Forelimb muscle (tissue), 1 donor: Measurements from ENCODE around the gene AGRP. TPM values are rescaled to one million over a fixed set of nuclear protein-coding genes. Genes with fewer than 3 reads are reported as not detected.

ENCODE experiments used
- DNase-seq: peaks from one replicate; pipeline ENCODE4 v3.0.0-alpha.2; 2013; ENCODE audit warnings: low read depth
- polyA plus RNA-seq: library from polyadenylated mRNA; unstranded; fragments of 120-200 nt; gene quantifications from one replicate; pipeline ENCODE4 v1.2.1, GENCODE V29; 2013; ENCODE audit not compliant: insufficient read length

AGRP gene
- polyA plus RNA-seq, 1 donor, result not detected

DNA sequence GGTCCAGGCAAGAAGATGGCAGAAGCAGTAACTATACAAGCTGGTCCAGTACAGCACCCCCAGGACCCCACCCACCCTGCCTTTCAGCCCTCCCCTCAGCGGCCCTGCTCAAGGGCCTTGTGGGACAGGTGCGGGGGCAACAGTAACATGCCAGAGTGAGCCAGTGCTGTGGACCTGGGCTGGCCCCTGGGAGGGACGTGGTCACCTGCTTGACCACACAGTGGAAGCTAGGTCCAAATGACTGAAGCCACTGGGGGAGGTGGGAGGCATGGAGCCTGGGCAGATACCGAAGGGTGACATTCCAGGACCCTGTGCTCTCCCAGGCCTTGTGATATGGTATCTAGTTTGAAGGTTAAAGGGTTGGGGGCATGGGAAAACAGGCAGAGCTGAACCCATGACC lies 19.7 kb downstream of the AGRP start:
- no peak for DNase-seq

DNA sequence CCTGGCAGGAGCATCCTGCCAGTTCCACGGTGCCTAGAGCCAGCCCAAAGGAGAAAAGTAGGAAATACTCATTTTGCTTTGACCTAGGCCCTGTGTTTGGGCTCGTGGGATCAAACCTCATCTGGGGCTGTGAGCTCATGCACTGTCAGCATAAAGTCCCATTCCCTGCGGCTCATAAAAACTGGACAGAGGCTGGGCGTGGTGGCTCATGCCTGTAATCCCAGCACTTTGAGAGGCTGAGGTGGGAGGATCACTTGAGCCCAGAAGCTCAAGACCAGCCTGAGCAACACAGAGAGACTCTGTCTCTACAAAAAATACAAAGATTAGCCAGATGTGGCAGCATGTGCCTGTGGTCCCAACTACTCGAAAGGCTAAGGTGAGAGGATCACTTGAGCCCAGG lies 20.3 kb downstream of the AGRP start:
- no peak for DNase-seq

DNA sequence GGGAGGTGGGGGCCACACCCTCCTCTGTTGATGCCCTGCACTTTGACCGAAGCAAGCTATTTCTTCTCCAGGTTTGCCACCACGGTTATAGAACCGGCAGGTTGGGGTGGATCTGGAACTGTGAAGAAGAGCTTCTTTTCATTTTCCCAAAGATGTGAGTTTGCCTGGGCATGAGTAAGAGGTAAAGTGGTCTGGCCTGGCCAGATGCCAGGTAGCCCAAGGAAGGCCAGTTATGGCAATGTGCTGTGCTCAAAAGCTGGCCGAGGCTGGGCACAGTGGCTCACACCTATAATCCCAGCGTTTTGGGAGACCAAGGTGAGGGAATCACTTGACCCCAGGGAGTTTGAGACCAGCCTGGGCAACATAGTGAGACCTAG lies 21.1 kb downstream of the AGRP start:
- no peak for DNase-seq

DNA sequence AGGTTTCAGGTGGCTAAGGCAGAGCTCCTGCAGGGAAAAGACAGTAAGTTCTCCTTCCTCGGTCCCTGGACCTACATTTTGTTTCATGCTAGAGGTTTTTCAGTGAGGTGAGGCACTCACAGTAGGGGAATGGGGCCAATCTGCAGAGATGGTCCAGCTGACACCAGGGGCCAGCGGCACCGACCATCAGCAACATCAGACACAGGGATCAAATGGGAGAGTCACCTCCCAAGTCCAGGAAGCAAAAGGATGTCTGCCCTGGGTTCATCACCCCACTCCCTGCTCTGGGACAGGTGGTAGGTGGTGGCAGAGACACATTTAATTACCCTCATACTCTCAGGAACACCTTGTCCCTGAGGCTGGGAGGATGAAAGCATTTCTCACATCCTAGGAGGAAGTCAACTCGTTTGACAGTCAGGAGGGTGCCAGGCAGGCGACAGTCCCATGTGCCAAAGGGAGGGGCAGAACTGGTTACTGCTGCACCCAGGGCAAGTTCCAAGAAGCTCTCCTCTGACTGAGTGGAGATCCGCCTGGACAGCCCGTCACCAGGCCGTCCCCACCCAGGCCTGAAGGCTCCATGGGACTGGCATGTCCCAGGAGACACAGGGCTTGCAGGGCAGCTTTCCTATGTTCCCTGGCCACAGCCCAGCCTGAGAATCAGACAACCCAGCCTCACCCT lies 21.6 kb downstream of the AGRP start:
- no peak for DNase-seq

- DNase-seq, result no peak
These were observed 22.4 kb downstream of the AGRP start for GRCh38 chr16:67460961-67461360.

DNA sequence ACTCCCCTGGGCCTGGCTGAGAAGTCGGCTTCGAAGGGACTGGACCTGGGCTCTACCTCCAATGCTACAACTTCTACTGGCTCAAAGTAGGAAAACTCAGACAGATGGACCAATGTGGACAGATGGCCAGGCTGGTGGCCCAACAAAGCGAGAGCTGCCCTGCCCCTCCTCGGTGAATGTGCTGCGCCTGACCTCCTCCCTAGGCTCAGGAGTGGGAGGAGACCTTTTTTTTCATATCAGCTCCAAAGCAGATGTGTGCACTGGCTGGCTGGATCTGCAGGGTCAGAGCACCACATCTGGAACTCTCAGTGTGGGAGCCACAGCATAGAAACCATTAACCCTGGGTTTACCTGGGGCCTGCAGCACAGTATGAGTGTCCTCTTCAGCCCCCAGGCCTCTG lies 23.2 kb downstream of the AGRP start:
- DNase-seq, result no peak

GRCh38 chr16:67459861-67460150 lies 23.5 kb downstream of the AGRP start:
- DNase-seq, result no peak

- no peak for DNase-seq
These were observed 24.1 kb downstream of the AGRP start for GRCh38 chr16:67459066-67459860.

GRCh38 chr16:67458121-67458641 lies 25.2 kb downstream of the AGRP start:
- no peak for DNase-seq

GRCh38 chr16:67457611-67458010 lies 25.7 kb downstream of the AGRP start:
- no peak for DNase-seq

GRCh38 chr16:67456391-67457081 lies 26.8 kb downstream of the AGRP start:
- no peak for DNase-seq

GRCh38 chr16:67454852-67455251 lies 28.5 kb downstream of the AGRP start:
- no peak for DNase-seq

- no peak for DNase-seq
These were observed 29.2 kb downstream of the AGRP start for GRCh38 chr16:67454104-67454503.

GRCh38 chr16:67451704-67452435 lies 31.5 kb downstream of the AGRP start:
- no peak for DNase-seq

DNA sequence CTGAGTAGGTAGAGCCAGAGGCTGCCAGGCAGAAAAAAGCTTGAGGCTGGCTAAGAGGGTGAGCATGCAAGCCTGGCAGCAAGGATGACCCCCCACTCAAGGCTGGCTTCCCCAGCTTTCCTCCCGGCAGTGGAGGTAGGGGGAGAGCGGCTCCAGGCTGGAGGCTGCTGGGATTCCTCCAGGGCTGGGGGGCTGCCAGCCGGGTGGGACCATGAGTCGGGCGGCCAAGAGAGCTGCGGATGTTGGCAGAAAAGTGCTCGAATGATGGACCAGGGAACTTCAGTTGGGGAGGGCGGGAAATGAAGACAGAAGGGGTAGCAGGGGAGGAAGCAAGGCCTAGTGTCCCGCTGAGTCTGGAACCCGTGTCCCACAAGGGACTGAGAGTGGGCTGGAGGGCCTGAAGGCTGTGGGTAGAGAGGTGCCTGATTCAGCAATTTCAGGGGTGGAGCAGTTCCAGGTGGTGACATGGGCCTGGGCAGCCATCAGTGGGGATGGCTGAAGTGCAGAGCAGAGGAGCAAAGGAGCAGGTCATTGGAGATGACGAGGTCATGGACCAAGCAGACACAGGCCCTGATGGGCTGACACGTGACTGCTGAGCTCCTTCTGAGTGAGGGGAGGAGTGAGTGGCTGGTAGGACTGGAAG lies 32.2 kb downstream of the AGRP start:
- DNase-seq, result no peak

DNA sequence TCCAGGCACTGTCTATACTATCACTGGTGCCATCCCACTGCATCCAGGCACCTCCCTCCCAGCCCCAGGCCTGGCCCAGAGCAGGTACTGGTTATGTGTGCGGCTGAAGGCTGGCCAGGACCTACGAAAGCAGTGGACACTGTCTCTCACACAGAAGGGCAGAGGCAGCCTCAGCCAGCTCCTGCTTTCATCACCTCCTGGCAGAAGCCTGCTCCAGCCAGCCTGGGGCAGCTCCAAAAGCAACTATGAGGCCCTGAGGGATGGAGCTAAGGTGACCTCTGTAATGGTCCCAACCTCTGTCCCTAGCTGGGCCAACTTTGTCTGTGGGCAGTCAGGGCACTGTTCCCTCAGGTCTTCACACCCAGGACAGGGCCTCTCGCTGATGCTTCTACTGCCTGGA lies 33.6 kb downstream of the AGRP start:
- no peak for DNase-seq

GRCh38 chr16:67449336-67449735 lies 34.0 kb downstream of the AGRP start:
- DNase-seq, result no peak

- DNase-seq, result no peak
These were observed 34.8 kb downstream of the AGRP start for GRCh38 chr16:67448580-67448979.

- no peak for DNase-seq
These were observed 35.8 kb downstream of the AGRP start for GRCh38 chr16:67447508-67448076.

GRCh38 chr16:67446968-67447507 lies 36.3 kb downstream of the AGRP start:
- DNase-seq, result no peak
